HepG2 (cell line): Measurements from ENCODE around the gene NAT9. TPM values are rescaled to one million over a fixed set of nuclear protein-coding genes. Genes with fewer than 3 reads are reported as not detected.

ENCODE experiments used
- AGO2 ChIP-seq: fragments of 200-400 bp; formaldehyde crosslinking; optimal IDR thresholded peaks from 2 replicates; pipeline ENCODE3; 2017; ENCODE audit warnings: mild to moderate bottlenecking, low read depth, low read length, moderate library complexity
- ETV5 ChIP-seq: IDR thresholded peaks from 2 replicates; pipeline ENCODE4 v1.6.1; 2018; ENCODE audit warnings: missing biosample characterization, missing genetic modification reagents, inconsistent platforms, borderline replicate concordance
- FOXA1 ChIP-seq, 2 experiments: fragments of 450-650 bp in 1 of 2; sonication (generic) in 1 of 2; formaldehyde crosslinking in 1 of 2; IDR thresholded peaks; 2 replicates each; pipeline versions ENCODE4 v1.4.0 to v1.6.1; 2016 to 2020; ENCODE audit warnings: missing genetic modification reagents in 1 of 2
- GTF2F1 ChIP-seq: fragments of 150-350 bp; IDR thresholded peaks from 2 replicates; pipeline ENCODE4 v1.6.1; 2014; ENCODE audit warnings: low read length
- HMG20A ChIP-seq: IDR thresholded peaks from 2 replicates; pipeline ENCODE4 v1.6.1; 2016; ENCODE audit warnings: borderline replicate concordance
- HMGXB4 ChIP-seq, 2 experiments: sonication (generic) in 1 of 2; formaldehyde crosslinking in 1 of 2; IDR thresholded peaks; 2 replicates each; pipeline versions ENCODE4 v1.4.0 to v1.6.1; 2018 to 2020; ENCODE audit warnings: missing genetic modification reagents in 2 of 2, borderline replicate concordance in 1 of 2, low read depth in 1 of 2, mild to moderate bottlenecking in 1 of 2, missing biosample characterization in 1 of 2
- IRX3 ChIP-seq: sonication (generic); formaldehyde crosslinking; IDR thresholded peaks from 2 replicates; pipeline ENCODE4 v1.8.1; 2023; ENCODE audit warnings: mild to moderate bottlenecking, low read depth, missing genetic modification reagents, borderline replicate concordance
- PBX2 ChIP-seq: IDR thresholded peaks from 2 replicates; pipeline ENCODE4 v1.6.1; 2016; ENCODE audit warnings: control low read depth
- PLRG1 ChIP-seq: fragments of 450-650 bp; conservative IDR thresholded peaks from 2 replicates; pipeline ENCODE4 v1.6.1; 2016
- RBM39 ChIP-seq: fragments of 200-400 bp; formaldehyde crosslinking; IDR thresholded peaks from one replicate; pipeline ENCODE4 v1.6.1; 2018; ENCODE audit warnings: antibody characterized with exemption, mild to moderate bottlenecking, low read depth, low read length; ENCODE audit not compliant: poor library complexity, severe bottlenecking
- SSRP1 ChIP-seq: IDR thresholded peaks from 2 replicates; pipeline ENCODE4 v1.6.1; 2016; ENCODE audit warnings: control low read depth
- USF2 ChIP-seq, 2 experiments: sonication (generic) in 1 of 2; formaldehyde crosslinking in 1 of 2; IDR thresholded peaks; 2 replicates each; pipeline versions ENCODE4 v1.5.1 to v1.6.1; 2011 to 2020; ENCODE audit warnings: borderline replicate concordance in 1 of 2, low read depth in 1 of 2, low read length in 1 of 2, mild to moderate bottlenecking in 1 of 2, missing genetic modification reagents in 1 of 2, moderate library complexity in 1 of 2
- ZMYM4 ChIP-seq: sonication (generic); formaldehyde crosslinking; IDR thresholded peaks from 2 replicates; pipeline ENCODE4 v1.8.1; 2023; ENCODE audit warnings: mild to moderate bottlenecking, missing genetic modification reagents
- ZNF333 ChIP-seq: sonication (generic); formaldehyde crosslinking; IDR thresholded peaks from 2 replicates; pipeline ENCODE4 v1.4.0; 2020; ENCODE audit warnings: mild to moderate bottlenecking, missing genetic modification reagents, borderline replicate concordance
- polyA plus RNA-seq, 8 experiments: library from polyadenylated mRNA; depleted of rRNA in 3 of 8; stranded (reverse) in 7 of 8; unstranded in 1 of 8; fragments of >200 nt; fragmentation: Illumina TruSeq in 4 of 8; extraction: Trizol in 4 of 8; gene quantifications; 2 replicates each; pipeline versions ENCODE4 v1.2.1 to v1.2.3, GENCODE V29; 2011 to 2016; ENCODE audit warnings: low read depth in 4 of 8, missing spikeins in 1 of 8, mixed read lengths in 1 of 8; ENCODE audit not compliant: insufficient read depth in 1 of 8
- total RNA-seq, 5 experiments: library from RNA; depleted of rRNA; stranded (reverse); fragments of >200 nt; fragmentation: Illumina TruSeq; extraction: Trizol; gene quantifications; 2 replicates each; pipeline ENCODE4 v1.2.3, GENCODE V29; 2016; ENCODE audit warnings: low read depth in 1 of 5
- TF ChIP-seq, protein P1 (sequence below): sonication (generic); formaldehyde crosslinking; IDR thresholded peaks from 2 replicates; pipeline ENCODE4 v1.9.0; 2021; ENCODE audit warnings: missing genetic modification reagents, borderline replicate concordance
- TF ChIP-seq, protein P2 (sequence below): sonication (generic); formaldehyde crosslinking; IDR thresholded peaks from 2 replicates; pipeline ENCODE4 v1.8.1; 2023; ENCODE audit warnings: mild to moderate bottlenecking, missing genetic modification reagents

NAT9 gene
- total and polyA plus RNA-seq, 2 of the 13 experiments (the other 11 are each of a cell fraction or from before 2014, with no cell fraction given): 39.7 to 44.2 TPM

GRCh38 chr17:74738051-74738996 is 37.8 kb downstream of the NAT9 start (continued):
- TF ChIP-seq, protein P1, sequence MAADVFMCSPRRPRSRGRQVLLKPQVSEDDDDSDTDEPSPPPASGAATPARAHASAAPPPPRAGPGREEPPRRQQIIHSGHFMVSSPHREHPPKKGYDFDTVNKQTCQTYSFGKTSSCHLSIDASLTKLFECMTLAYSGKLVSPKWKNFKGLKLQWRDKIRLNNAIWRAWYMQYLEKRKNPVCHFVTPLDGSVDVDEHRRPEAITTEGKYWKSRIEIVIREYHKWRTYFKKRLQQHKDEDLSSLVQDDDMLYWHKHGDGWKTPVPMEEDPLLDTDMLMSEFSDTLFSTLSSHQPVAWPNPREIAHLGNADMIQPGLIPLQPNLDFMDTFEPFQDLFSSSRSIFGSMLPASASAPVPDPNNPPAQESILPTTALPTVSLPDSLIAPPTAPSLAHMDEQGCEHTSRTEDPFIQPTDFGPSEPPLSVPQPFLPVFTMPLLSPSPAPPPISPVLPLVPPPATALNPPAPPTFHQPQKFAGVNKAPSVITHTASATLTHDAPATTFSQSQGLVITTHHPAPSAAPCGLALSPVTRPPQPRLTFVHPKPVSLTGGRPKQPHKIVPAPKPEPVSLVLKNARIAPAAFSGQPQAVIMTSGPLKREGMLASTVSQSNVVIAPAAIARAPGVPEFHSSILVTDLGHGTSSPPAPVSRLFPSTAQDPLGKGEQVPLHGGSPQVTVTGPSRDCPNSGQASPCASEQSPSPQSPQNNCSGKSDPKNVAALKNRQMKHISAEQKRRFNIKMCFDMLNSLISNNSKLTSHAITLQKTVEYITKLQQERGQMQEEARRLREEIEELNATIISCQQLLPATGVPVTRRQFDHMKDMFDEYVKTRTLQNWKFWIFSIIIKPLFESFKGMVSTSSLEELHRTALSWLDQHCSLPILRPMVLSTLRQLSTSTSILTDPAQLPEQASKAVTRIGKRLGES: no peak
- no peak for TF ChIP-seq HMGXB4 (CRISPR knock-in tag; IDR thresholded peaks at IDR 0.05; ENCODE audit: borderline replicate concordance in 1 of 2, low read depth in 1 of 2)
- TF ChIP-seq IRX3 (CRISPR knock-in tag): no peak
- TF ChIP-seq GTF2F1: no peak
- no peak for TF ChIP-seq FOXA1 (IDR thresholded peaks at IDR 0.05)
- TF ChIP-seq FOXA1 (CRISPR knock-in tag; IDR thresholded peaks at IDR 0.05): peak; percentile 97
- TF ChIP-seq, protein P2, sequence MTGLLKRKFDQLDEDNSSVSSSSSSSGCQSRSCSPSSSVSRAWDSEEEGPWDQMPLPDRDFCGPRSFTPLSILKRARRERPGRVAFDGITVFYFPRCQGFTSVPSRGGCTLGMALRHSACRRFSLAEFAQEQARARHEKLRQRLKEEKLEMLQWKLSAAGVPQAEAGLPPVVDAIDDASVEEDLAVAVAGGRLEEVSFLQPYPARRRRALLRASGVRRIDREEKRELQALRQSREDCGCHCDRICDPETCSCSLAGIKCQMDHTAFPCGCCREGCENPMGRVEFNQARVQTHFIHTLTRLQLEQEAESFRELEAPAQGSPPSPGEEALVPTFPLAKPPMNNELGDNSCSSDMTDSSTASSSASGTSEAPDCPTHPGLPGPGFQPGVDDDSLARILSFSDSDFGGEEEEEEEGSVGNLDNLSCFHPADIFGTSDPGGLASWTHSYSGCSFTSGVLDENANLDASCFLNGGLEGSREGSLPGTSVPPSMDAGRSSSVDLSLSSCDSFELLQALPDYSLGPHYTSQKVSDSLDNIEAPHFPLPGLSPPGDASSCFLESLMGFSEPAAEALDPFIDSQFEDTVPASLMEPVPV: no peak
- TF ChIP-seq ETV5: peak; percentile 72; the same call in 1 of the 2 replicates
- TF ChIP-seq ZMYM4 (CRISPR knock-in tag): peak; percentile 39; the same call in 1 of the 2 replicates
- TF ChIP-seq USF2 (IDR thresholded peaks at IDR 0.05; ENCODE audit: low read depth, low read length): no peak
- TF ChIP-seq USF2 (CRISPR knock-in tag; IDR thresholded peaks at IDR 0.05; ENCODE audit: borderline replicate concordance): no peak
- 0 out of 2 replicates have a peak, but pooled peaks have one; percentile 37 for TF ChIP-seq ZNF333 (CRISPR knock-in tag)
- no peak for TF ChIP-seq RBM39
- no peak for TF ChIP-seq PBX2
- no peak for TF ChIP-seq PLRG1
- no peak for TF ChIP-seq SSRP1
- peak; percentile 6 for TF ChIP-seq AGO2
- TF ChIP-seq HMG20A (CRISPR knock-in tag): peak; percentile 76
